CD4-positive, alpha-beta T cell (primary cell): ENCODE measurements around the gene POLR3E. TPM values are rescaled to one million over a fixed set of nuclear protein-coding genes. Genes with fewer than 3 reads are reported as not detected.

Experiments used
- ATAC-seq: fragments of 200-7000 bp; cut with Tn5 transposase; one replicate; pipeline ENCODE4 v1.10.0; 2022; ENCODE audit warnings: mild to moderate bottlenecking; ENCODE audit not compliant: poor library complexity
- CTCF ChIA-PET: fragments of 350-600 bp; sonication (Branson Sonifier 250); formaldehyde crosslinking; loops from one replicate; lab custom pipeline; 2021; ENCODE audit warnings: antibody characterized with exemption, inconsistent platforms; lab: Charles Lee
- POLR2A ChIA-PET: fragments of 350-600 bp; sonication (Branson Sonifier 250); formaldehyde crosslinking; loops from one replicate; lab custom pipeline; 2021; ENCODE audit warnings: antibody characterized with exemption, inconsistent platforms; lab: Charles Lee
- DNase-seq, 14 experiments: peaks; one replicate each; pipeline ENCODE4 v3.0.0-alpha.2; 2013 to 2020; ENCODE audit warnings: mixed read lengths in 2 of 14
- H3K27ac ChIP-seq, 2 donors: one replicate each; pipeline versions ENCODE4 v1.5.1 to v1.7.0; 2013; ENCODE audit warnings: low read length in 2 of 2, low read depth in 1 of 2, mild to moderate bottlenecking in 1 of 2
- H3K27me3 ChIP-seq, 2 experiments: 1 replicate in 1 of 2; 2 replicates in 1 of 2; pipeline versions ENCODE4 v1.6.1 to v1.7.0; 2013; ENCODE audit warnings: low read length in 2 of 2, control low read depth in 1 of 2, mild to moderate bottlenecking in 1 of 2, moderate library complexity in 1 of 2; ENCODE audit not compliant: insufficient read depth in 2 of 2, control insufficient read depth in 1 of 2
- H3K36me3 ChIP-seq: one replicate; pipeline ENCODE4 v1.6.1; 2013; ENCODE audit warnings: low read length, control low read depth; ENCODE audit not compliant: insufficient read depth
- H3K4me1 ChIP-seq: one replicate; pipeline ENCODE4 v1.6.1; 2013; ENCODE audit warnings: low read length, control low read depth; ENCODE audit not compliant: insufficient read depth
- H3K4me3 ChIP-seq: one replicate; pipeline ENCODE4 v1.5.1; 2013; ENCODE audit warnings: mild to moderate bottlenecking, low read length, moderate library complexity
- H3K9me3 ChIP-seq, 2 experiments: 1 replicate in 1 of 2; 2 replicates in 1 of 2; pipeline versions ENCODE4 v1.6.1 to v1.7.0; 2013; ENCODE audit warnings: low read length in 2 of 2, mild to moderate bottlenecking in 2 of 2, control low read depth in 1 of 2, moderate library complexity in 1 of 2; ENCODE audit not compliant: control insufficient read depth in 1 of 2, insufficient read depth in 1 of 2
- H3K27ac Mint-ChIP-seq: one replicate; pipeline ENCODE4 v1.8.0; 2020; ENCODE audit warnings: mixed read lengths
- H3K27me3 Mint-ChIP-seq: one replicate; pipeline ENCODE4 v1.8.0; 2021; ENCODE audit warnings: mixed read lengths
- H3K36me3 Mint-ChIP-seq: one replicate; pipeline ENCODE4 v1.8.0; 2021; ENCODE audit warnings: low read depth, mixed read lengths
- H3K4me1 Mint-ChIP-seq: one replicate; pipeline ENCODE4 v1.8.0; 2021; ENCODE audit warnings: low read depth, mixed read lengths
- H3K4me3 Mint-ChIP-seq: one replicate; pipeline ENCODE4 v1.8.0; 2020; ENCODE audit warnings: mild to moderate bottlenecking, mixed read lengths
- H3K9me3 Mint-ChIP-seq: one replicate; pipeline ENCODE4 v1.8.0; 2020; ENCODE audit warnings: mixed read lengths
- CTCF ChIP-seq: fragments of 200-600 bp; IDR thresholded peaks from one replicate; pipeline ENCODE4 v1.8.0; 2022; ENCODE audit warnings: antibody characterized with exemption, mild to moderate bottlenecking
- intact Hi-C, 2 experiments: fragments of 100-400 bp; cut with DNase I in 1 of 2; cut with micrococcal nuclease in 1 of 2; formaldehyde crosslinking; loops; one replicate each; pipeline versions ENCODE4 v1.15.1 to v1.9.0; 2023 to 2025; cut with DNase I, micrococcal nuclease
- total RNA-seq, 174 experiments: library from RNA in 2 of 174; stranded (reverse) in 2 of 174; gene quantifications; one replicate each; pipeline ENCODE4 v1.2.3 and lab custom pipeline; 2021 to 2026

POLR3E gene
- total RNA-seq, 2 experiments from 2014 or later = 239 to 242 TPM

- no peak for TF ChIP-seq CTCF
- H3K4me3 Mint-ChIP-seq = no peak overlapping the region
- Histone ChIP-seq H3K27me3 (no peaks in the 10 kb centered on the region), H3K9me3 (no peaks in the 10 kb centered on the region), H3K4me1 (peaks cover 11% of the 10 kb centered on the region), H3K4me3 (no peak overlapping the region), H3K36me3 (peaks cover 95% of the 10 kb centered on the region), H3K27ac (no peak overlapping the region)
- no peak overlapping the region for H3K27ac Mint-ChIP-seq
- POLR2A ChIA-PET = interaction anchor here (1.2 kb wide), 1 partner anchor 51 kb away, joined by 10 read pairs; no protein-coding TSS in a partner anchor
- H3K27me3 Mint-ChIP-seq = no peaks in the 10 kb centered on the region
- H3K4me1 Mint-ChIP-seq = peaks cover 11% of the 10 kb centered on the region
- DNase-seq (peak in 1 of 14 experiments; percentile 24), ATAC-seq (no peak)
- H3K36me3 Mint-ChIP-seq = peaks cover 84% of the 10 kb centered on the region
- CTCF ChIA-PET = interaction anchor here (1.4 to 1.6 kb wide), 2 partner anchors 22 to 53 kb away, joined by 9 to 10 read pairs; no protein-coding TSS in a partner anchor
- H3K9me3 Mint-ChIP-seq = no peaks in the 10 kb centered on the region
- intact Hi-C loops = loop anchor here (5.0 kb wide), 2 partner anchors 35 to 765 kb away; no protein-coding TSS in a partner anchor
Observed at GRCh38 chr16:22322021-22322471, 24.8 kb downstream of the POLR3E start.

DNA sequence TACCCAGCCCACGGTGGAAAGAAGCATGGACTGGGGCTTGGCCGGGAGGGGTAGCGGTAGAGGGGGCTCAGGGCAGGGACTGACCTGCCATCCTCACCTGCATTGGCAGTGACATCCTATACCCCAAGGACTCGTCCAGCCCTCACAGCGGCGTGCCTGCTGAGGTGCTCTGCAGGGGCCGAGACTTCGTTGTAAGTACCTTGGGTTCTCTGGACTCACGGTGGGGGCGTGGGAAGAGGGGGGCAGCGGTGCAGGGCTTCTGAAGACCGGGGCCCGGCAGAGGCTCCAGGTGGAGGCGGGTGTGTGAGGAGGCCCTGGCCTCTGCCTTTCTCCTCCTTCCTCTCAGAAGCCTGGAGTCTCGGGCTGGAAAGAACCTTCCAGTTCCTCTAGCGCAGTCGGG is 25.5 kb downstream of the POLR3E start:
- Histone ChIP-seq H3K4me1 (peaks cover 15% of the 10 kb centered on the region), H3K36me3 (peaks cover 95% of the 10 kb centered on the region), H3K27me3 (no peaks in the 10 kb centered on the region), H3K9me3 (no peaks in the 10 kb centered on the region), H3K27ac (no peak overlapping the region), H3K4me3 (no peak overlapping the region)
- no peak for TF ChIP-seq CTCF
- H3K9me3 Mint-ChIP-seq = no peaks in the 10 kb centered on the region
- no peak overlapping the region for H3K4me3 Mint-ChIP-seq
- H3K27ac Mint-ChIP-seq = no peak overlapping the region
- DNase-seq (no peak), ATAC-seq (no peak)
- ChIA-PET CTCF (no interaction called here), POLR2A (interaction anchor here (1.8 kb wide), 1 partner anchor 36 kb away, joined by 9 read pairs; no protein-coding TSS in a partner anchor)
- H3K4me1 Mint-ChIP-seq = peaks cover 11% of the 10 kb centered on the region
- H3K36me3 Mint-ChIP-seq = peaks cover 84% of the 10 kb centered on the region
- intact Hi-C loops = loop anchor here (5.0 kb wide), 2 partner anchors 35 to 765 kb away; no protein-coding TSS in a partner anchor
- no peaks in the 10 kb centered on the region for H3K27me3 Mint-ChIP-seq

- H3K27ac ChIP-seq = no peak overlapping the region
- POLR2A ChIA-PET = interaction anchor here (1.8 kb wide), 1 partner anchor 35 kb away, joined by 9 read pairs; no protein-coding TSS in a partner anchor
- H3K4me3 ChIP-seq = no peak overlapping the region
- peaks cover 15% of the 10 kb centered on the region for H3K4me1 ChIP-seq
- H3K27ac Mint-ChIP-seq = peak overlapping the region; percentile 36
- peaks cover 86% of the 10 kb centered on the region for H3K36me3 Mint-ChIP-seq
- intact Hi-C loops = loop anchor here (5.0 kb wide), 2 partner anchors 34 to 766 kb away; no protein-coding TSS in a partner anchor
- no peaks in the 10 kb centered on the region for H3K9me3 Mint-ChIP-seq
- peaks cover 11% of the 10 kb centered on the region for H3K4me1 Mint-ChIP-seq
- no peaks in the 10 kb centered on the region for H3K27me3 ChIP-seq
- ATAC-seq (no peak), DNase-seq (no peak)
- H3K4me3 Mint-ChIP-seq = no peak overlapping the region
- no peak for TF ChIP-seq CTCF
- H3K9me3 ChIP-seq = no peaks in the 10 kb centered on the region
- no peaks in the 10 kb centered on the region for H3K27me3 Mint-ChIP-seq
- CTCF ChIA-PET = no interaction called here
- peaks cover 95% of the 10 kb centered on the region for H3K36me3 ChIP-seq
Observed at GRCh38 chr16:22323173-22323958, 26.2 kb downstream of the POLR3E start.
